Gastroesophageal sphincter (tissue), 3 donors: ENCODE data around the gene SSBP3.

Experiments used
- CTCF ChIP-seq, 4 experiments: fragments of 200-600 bp in 2 of 4; fragments of 450-650 bp in 2 of 4; sonication (generic) in 1 of 4; IDR thresholded peaks; one replicate each; pipeline ENCODE4 v1.5.1; 2017 to 2019; ENCODE audit warnings: antibody characterized with exemption in 4 of 4, mild to moderate bottlenecking in 2 of 4, moderate library complexity in 2 of 4
- EP300 ChIP-seq: sonication (generic); formaldehyde crosslinking; IDR thresholded peaks from one replicate; pipeline ENCODE4 v1.6.1; 2017; ENCODE audit warnings: antibody characterized with exemption, mild to moderate bottlenecking
- POLR2A ChIP-seq, 2 donors: fragments of 450-650 bp; IDR thresholded peaks; one replicate each; pipeline ENCODE4 v1.6.1; 2017; ENCODE audit warnings: antibody characterized with exemption in 2 of 2, mild to moderate bottlenecking in 2 of 2, moderate library complexity in 1 of 2
- POLR2AphosphoS5 ChIP-seq: sonication (generic); formaldehyde crosslinking; IDR thresholded peaks from one replicate; pipeline ENCODE4 v1.6.1; 2017; ENCODE audit warnings: antibody characterized with exemption

GRCh38 chr1:54177726-54178125, 228.5 kb downstream of the SSBP3 start:
- TF ChIP-seq CTCF (IDR thresholded peaks at IDR 0.05) (no peak), POLR2A (IDR thresholded peaks at IDR 0.05) (no peak), POLR2AphosphoS5 (no peak), EP300 (no peak)
